ENCODE results near the gene PCBP1. TPM values are rescaled to one million over a fixed set of nuclear protein-coding genes. Genes with fewer than 3 reads are reported as not detected.

Gene PCBP1
- total RNA-seq, 2 donors from 2014 or later, result 263 to 293 TPM

GRCh38 chr2:70073493-70073892, 13.8 kb upstream of the PCBP1 start:
- no peak for DNase-seq
- intact Hi-C loops (cut with DNase I, micrococcal nuclease), result loop anchor here in 1 of 2 donors (5.0 kb wide), 1 partner anchor 161 kb away; no protein-coding TSS in a partner anchor

GRCh38 chr2:70078384-70078783, 8.9 kb upstream of the PCBP1 start:
- intact Hi-C loops (cut with DNase I, micrococcal nuclease), result no loop called here
- DNase-seq, result no peak
- no peak for ATAC-seq

More at GRCh38 chr2:70073493-70073892, 13.8 kb upstream of the PCBP1 start:
- ATAC-seq, result no peak

GRCh38 chr2:70080610-70081200, 6.6 kb upstream of the PCBP1 start:
- no peak for DNase-seq
- intact Hi-C loops (cut with DNase I, micrococcal nuclease), result no loop called here

GRCh38 chr2:70081221-70081620, 6.1 kb upstream of the PCBP1 start:
- ATAC-seq (no peak), DNase-seq (no peak)
- intact Hi-C loops (cut with DNase I, micrococcal nuclease), result no loop called here

More at GRCh38 chr2:70080610-70081200, 6.6 kb upstream of the PCBP1 start:
- ATAC-seq, result peak; percentile 46

GRCh38 chr2:70083344-70084156, 3.7 kb upstream of the PCBP1 start:
- intact Hi-C loops (cut with DNase I, micrococcal nuclease), result no loop called here
- ATAC-seq (peak; percentile 60), DNase-seq (peak; percentile 60 to 80)

- DNase-seq (peak; percentile 63 to 67), ATAC-seq (no peak)
- intact Hi-C loops (cut with DNase I, micrococcal nuclease), result loop anchor here in 1 of 2 donors (5.0 kb wide), 1 partner anchor 57 kb away; no protein-coding TSS in a partner anchor
These were observed 2.1 kb upstream of the PCBP1 start for GRCh38 chr2:70084973-70085710.

- ATAC-seq (no peak), DNase-seq (no peak)
- intact Hi-C loops (cut with DNase I, micrococcal nuclease), result loop anchor here in 1 of 2 donors (5.0 kb wide), 1 partner anchor 57 kb away; no protein-coding TSS in a partner anchor
These were observed 1.5 kb upstream of the PCBP1 start for GRCh38 chr2:70085711-70086277.

- intact Hi-C loops (cut with DNase I, micrococcal nuclease), result loop anchor here in 1 of 2 donors (5.0 kb wide), 1 partner anchor 56 kb away; no protein-coding TSS in a partner anchor
- peak; percentile 41 for ATAC-seq
- DNase-seq, result peak; percentile 68 to 73
These were observed 919 bp upstream of the PCBP1 start for GRCh38 chr2:70086278-70086837.

- peak; percentile 61 to 71 for DNase-seq
- intact Hi-C loops (cut with DNase I, micrococcal nuclease), result loop anchor here in 1 of 2 donors (5.0 kb wide), 1 partner anchor 54 kb away; no protein-coding TSS in a partner anchor
- peak; percentile 34 for ATAC-seq
These were observed 673 bp downstream of the PCBP1 start for GRCh38 chr2:70087702-70088597.

- no peak for DNase-seq
- no peak for ATAC-seq
- intact Hi-C loops (cut with DNase I, micrococcal nuclease), result loop anchor here in 1 of 2 donors (5.0 kb wide), 1 partner anchor 54 kb away; no protein-coding TSS in a partner anchor
These were observed 1.4 kb downstream of the PCBP1 start for GRCh38 chr2:70088598-70089219.

- ATAC-seq (no peak), DNase-seq (peak; percentile 45 to 50)
- intact Hi-C loops (cut with DNase I, micrococcal nuclease), result loop anchor here in 1 of 2 donors (5.0 kb wide), 1 partner anchor 53 kb away; no protein-coding TSS in a partner anchor
These were observed 2.1 kb downstream of the PCBP1 start for GRCh38 chr2:70089220-70089982.

- intact Hi-C loops (cut with DNase I, micrococcal nuclease), result loop anchor here in 1 of 2 donors (5.0 kb wide), 1 partner anchor 52 kb away; no protein-coding TSS in a partner anchor
- DNase-seq, result no peak
- ATAC-seq, result no peak
These were observed 2.8 kb downstream of the PCBP1 start for GRCh38 chr2:70089983-70090525.

GRCh38 chr2:70090706-70091334, 3.5 kb downstream of the PCBP1 start:
- ATAC-seq, result no peak
- intact Hi-C loops (cut with DNase I, micrococcal nuclease), result no loop called here
- no peak for DNase-seq

- ATAC-seq, result no peak
These were observed 4.1 kb downstream of the PCBP1 start for GRCh38 chr2:70091364-70091763.

GRCh38 chr2:70091816-70092215, 4.5 kb downstream of the PCBP1 start:
- no peak for ATAC-seq

More at GRCh38 chr2:70091364-70091763, 4.1 kb downstream of the PCBP1 start:
- intact Hi-C loops (cut with DNase I, micrococcal nuclease), result no loop called here
- DNase-seq, result no peak

More at GRCh38 chr2:70091816-70092215, 4.5 kb downstream of the PCBP1 start:
- intact Hi-C loops (cut with DNase I, micrococcal nuclease), result no loop called here
- DNase-seq, result no peak

Data from left colon (tissue), 2 donors.